Effector CD4-positive, alpha-beta T cell (primary cell): ENCODE data around the gene ROGDI.

ENCODE experiments used
- DNase-seq: peaks from one replicate; pipeline ENCODE4 v3.0.0-alpha.2; 2020

Gene ROGDI

DNA sequence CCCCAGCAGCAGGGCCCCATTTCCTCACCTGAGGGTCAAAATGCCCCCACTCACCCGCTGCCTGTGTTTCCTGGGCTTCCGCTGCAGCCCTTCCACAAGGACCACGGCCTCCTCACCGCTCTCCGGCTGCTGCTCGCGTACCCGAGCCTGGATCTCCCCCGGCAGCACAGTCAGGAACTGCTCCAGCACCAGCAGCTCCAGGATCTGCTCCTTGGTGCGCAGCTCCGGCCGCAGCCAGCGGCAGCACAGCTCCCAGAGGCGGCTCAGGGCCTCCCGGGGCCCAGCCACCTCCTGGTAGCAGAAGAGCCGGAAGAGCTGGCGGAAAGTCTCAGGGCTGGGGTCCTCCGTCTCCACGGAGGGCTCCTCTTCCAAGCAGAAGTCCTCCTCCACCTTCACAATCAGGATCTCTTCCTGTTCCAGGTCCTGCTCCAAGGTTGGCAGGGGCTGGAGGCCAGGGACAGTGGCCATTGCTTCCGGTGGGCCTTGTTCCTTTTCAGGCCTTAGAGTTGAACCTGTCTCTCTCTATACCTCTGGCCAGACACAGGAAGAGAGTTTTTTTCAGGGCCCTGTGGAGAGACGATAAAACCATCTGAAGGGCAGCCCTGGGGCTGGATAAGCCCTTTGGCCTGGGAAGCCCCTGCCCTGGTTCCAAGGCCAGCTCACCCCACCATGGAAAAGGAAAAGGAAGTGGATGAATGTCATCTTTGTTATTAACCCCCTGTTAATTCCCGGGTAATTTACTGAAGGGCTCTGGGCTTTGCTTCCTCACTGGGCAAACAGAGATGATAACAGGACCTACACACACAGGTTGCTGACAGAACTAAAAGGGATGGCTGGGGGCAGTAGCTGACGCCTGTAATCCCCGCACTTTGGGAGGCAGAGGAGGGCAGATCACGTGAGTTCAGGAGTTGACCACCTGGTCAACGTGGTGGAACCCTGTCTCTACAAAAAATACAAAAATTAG, 36.6 kb downstream of the ROGDI start:
- DNase-seq = no peak

- DNase-seq = no peak
Observed at GRCh38 chr16:4763791-4764190, 38.6 kb downstream of the ROGDI start.

GRCh38 chr16:4762205-4762604, 40.2 kb downstream of the ROGDI start:
- DNase-seq = no peak

GRCh38 chr16:4760221-4760910, 42.1 kb downstream of the ROGDI start:
- no peak for DNase-seq

- no peak for DNase-seq
Observed at GRCh38 chr16:4755687-4756086, 46.7 kb downstream of the ROGDI start.

GRCh38 chr16:4754865-4755264, 47.6 kb downstream of the ROGDI start:
- no peak for DNase-seq

DNA sequence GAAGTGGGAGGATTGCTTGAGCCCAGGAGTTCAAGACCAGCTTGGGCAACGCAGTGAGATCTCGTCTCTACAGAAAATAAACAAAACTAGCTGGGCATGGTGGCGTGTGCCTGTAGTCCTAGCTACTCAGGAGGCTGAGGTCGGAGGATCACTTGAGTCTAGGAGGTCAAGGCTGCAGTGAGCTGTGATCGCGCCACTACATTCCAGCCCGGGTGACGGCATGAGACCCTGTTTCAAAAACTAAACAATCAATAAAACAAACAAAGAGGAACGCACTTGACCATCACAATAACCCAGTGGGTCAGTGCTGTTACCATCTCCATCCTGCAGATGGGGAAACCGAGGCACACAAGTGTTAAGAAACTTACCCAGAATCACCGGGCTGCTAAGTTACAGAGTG, 49.2 kb downstream of the ROGDI start:
- DNase-seq = no peak

GRCh38 chr16:4752351-4753100, 49.9 kb downstream of the ROGDI start:
- DNase-seq = no peak

DNA sequence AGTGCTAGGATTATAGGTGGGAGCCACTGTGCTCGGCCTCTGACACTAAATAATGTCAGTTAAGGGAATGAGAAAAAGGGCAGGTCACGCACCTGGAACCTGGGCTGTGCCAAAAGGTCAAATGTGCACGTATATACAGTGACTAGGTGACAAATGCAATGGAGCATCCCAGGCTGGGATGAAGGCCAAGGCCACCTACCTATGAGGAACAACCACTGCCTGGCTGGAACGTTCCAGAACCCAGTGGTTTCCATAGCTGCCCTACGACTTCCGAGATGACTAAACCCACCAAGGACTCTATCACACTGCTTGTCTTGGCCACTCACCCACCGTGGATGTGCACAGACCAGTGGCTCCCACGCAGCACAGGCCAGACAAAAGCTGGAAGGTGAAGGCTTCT, 51.5 kb downstream of the ROGDI start:
- DNase-seq = no peak

DNA sequence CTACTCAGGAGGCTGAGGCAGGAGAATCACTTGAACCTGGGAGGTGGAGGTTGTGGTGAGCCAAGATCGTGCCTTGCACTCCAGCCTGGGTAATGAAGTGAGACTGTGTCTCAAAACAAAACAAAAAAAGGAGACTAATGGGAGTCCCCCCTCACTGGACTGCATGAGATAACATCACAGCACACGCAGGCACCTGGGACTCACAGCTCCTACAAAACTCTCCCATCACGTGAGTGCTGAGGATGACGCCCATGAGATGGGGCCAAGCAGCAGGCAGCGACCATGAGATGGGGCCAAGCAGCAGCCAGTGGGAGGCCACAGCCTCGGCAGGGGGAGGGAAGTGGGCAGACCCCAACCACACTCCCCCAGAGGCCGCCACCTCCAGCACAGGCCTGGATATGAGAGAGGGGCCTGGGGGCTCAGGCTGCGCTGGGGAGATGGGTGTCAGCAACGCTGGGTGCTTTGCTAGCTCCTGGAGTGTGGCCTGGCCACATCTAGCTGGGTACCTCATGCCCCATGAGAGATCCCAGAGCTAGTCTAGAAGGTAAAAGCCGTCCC, 52.7 kb downstream of the ROGDI start:
- no peak for DNase-seq

- no peak for DNase-seq
Observed at GRCh38 chr16:4748682-4749411, 53.6 kb downstream of the ROGDI start.

DNA sequence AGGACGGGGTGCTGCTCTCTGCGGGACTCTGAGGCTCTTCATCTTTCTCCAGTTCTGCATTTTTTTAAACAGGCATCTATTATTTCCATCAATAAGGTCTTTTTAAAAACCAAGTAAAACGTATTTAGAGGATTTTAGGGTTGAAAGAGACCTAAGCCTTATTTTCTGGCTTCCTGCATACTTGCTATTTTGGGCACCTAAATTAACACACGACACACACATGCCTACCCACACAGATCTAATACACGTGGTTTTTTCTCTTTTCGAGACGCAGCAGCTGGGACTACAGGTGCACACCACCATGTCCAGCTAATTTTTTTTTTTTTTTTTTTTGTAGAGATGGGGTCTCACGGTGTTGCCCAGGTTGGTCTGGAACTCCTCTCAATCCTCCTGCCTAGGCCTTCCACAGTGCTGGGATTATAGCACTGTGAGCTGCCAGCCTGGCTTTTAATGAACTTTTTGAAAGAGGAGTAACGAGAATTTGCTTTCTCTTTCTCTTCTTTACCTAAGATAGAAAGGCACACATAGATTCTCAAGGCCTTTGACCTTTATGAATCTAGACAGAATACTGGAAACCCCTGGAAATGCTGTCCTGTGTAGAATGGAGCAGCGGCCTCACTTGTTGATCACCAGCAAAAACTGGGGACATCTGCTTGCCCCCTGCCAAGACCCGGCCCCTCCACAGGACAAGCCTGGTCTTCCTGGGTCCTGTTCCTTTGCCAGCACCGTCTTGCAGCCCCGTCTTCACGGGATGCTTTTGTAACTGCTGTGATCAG, 54.3 kb downstream of the ROGDI start:
- DNase-seq = no peak

- DNase-seq = no peak
Observed at GRCh38 chr16:4746991-4747574, 55.4 kb downstream of the ROGDI start.
